ENCODE data around the gene BSN.

The BSN gene

GRCh38 chr3:49656541-49657112 lies 102.3 kb downstream of the BSN start:
- no peak for DNase-seq

GRCh38 chr3:49657208-49657915 lies 103.1 kb downstream of the BSN start:
- no peak for DNase-seq

GRCh38 chr3:49658711-49659110 lies 104.4 kb downstream of the BSN start:
- no peak for DNase-seq

GRCh38 chr3:49659756-49660155 lies 105.5 kb downstream of the BSN start:
- DNase-seq, result no peak

DNA sequence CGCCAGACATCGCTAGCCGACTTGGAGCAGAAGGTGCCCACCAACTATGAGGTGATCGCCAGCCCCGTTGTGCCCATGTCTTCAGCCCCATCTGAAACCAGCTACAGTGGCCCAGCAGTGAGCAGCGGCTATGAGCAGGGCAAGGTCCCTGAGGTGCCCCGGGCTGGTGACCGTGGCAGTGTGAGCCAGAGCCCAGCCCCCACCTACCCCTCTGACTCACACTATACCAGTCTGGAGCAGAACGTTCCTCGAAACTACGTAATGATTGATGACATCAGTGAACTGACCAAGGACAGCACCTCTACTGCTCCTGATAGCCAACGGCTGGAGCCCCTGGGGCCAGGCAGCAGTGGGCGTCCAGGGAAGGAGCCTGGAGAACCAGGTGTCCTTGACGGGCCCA lies 107.0 kb downstream of the BSN start:
- DNase-seq, result no peak

GRCh38 chr3:49662021-49662420 lies 107.7 kb downstream of the BSN start:
- DNase-seq, result no peak

- no peak for DNase-seq
These were observed 108.6 kb downstream of the BSN start for GRCh38 chr3:49662720-49663413.

- no peak for DNase-seq
These were observed 109.6 kb downstream of the BSN start for GRCh38 chr3:49663831-49664230.

GRCh38 chr3:49664300-49664699 lies 110.0 kb downstream of the BSN start:
- DNase-seq, result no peak

GRCh38 chr3:49665822-49666519 lies 111.7 kb downstream of the BSN start:
- DNase-seq, result no peak

GRCh38 chr3:49666592-49666991 lies 112.3 kb downstream of the BSN start:
- DNase-seq, result no peak

- no peak for DNase-seq
These were observed 113.6 kb downstream of the BSN start for GRCh38 chr3:49667701-49668413.

- DNase-seq, result no peak
These were observed 114.1 kb downstream of the BSN start for GRCh38 chr3:49668414-49668797.

DNA sequence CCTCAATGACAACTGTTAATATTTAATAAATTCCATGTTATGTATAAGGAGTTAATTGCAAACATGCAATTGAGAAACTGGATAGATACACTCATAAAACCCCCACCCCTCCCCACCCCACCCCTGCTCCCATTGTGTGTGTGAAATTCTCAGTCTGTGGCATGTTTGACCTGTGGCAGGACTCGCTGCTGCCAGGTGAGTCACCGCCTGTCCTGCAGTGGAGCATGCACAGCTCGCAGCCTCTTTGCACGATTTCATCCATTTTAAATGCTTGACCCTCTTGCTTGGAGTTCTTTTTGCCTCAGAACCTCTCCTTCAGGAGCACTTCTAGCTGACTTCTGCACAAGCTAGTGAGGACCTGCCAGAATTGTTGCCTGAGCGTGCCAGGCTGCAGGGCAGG lies 114.6 kb downstream of the BSN start:
- DNase-seq, result no peak

GRCh38 chr3:49669352-49669751 lies 115.1 kb downstream of the BSN start:
- no peak for DNase-seq

GRCh38 chr3:49670940-49671290 lies 116.6 kb downstream of the BSN start:
- DNase-seq, result no peak

GRCh38 chr3:49671291-49672288 lies 117.3 kb downstream of the BSN start:
- no peak for DNase-seq

DNA sequence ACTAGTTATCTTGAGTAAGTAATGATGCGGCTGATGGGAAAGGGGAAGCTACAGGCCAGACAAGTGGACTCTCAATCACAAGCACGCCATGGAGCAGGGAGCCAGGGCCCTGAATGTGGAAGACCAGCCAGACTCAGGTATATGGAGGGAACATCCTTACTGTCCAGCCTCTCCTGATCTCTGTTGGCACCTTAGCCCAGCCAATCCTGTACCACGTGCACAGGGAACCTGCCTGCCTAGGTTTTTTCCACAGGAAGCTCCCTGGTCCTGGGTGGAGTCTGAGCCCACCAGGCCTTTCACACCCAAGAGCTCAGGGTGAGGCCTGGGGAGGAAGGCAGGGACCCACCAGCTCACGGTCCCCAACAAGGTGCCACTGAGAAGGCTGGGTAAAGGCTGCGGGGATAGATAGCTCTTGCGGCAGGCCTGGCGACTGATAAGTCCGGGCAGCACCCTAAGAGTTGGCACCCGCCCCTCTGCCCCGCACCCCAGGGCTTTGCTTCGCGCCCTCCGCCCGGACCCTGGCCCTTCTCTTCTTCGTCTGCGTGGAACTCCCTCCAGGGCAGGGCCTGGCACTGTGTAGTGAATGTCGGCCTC lies 118.9 kb downstream of the BSN start:
- DNase-seq, result no peak

DNA sequence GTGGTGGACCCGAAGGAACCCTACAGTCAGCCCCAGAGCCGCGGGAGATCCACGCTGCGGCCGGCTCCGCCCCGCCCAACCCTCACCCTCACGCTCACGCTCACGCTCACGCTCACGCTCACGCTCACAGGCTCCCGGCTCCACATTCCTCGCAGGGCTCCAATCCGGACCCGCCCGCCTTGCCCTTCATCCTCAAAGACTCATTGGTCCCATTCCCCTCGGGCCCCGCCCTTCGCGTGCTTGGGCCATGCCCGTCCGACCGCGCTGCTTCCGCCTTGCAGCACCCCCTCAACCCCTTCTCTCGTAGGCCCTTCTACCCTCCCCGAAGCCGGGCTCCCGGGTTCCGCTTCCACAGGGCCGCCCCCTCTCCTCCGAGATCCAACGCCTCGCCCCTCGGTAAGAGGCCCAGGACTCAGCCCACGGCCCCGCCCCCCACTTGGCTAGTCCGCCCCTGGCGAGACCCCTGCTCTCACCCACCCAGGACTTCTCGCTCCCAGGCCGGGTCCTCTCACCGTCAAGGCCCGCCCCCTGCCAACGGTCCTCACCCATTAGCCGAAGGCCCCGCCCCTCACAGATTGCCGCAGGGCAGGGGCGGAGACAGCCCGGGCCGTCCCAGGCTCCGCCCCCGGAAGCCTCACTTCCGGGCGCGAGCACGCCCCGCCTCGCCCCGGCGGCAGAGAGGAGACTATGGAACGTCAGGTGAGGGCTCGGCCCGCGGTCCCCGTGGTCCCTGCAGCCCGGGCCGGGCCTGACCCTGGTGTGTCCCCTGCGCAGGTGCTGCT lies 119.6 kb downstream of the BSN start, which contains the start of gene APEH:
APEH (plus strand) TSS at position 637 of the 782 bp plus-strand sequence; CDS start at position 688, 51 bp downstream.
- DNase-seq, result no peak

DNA sequence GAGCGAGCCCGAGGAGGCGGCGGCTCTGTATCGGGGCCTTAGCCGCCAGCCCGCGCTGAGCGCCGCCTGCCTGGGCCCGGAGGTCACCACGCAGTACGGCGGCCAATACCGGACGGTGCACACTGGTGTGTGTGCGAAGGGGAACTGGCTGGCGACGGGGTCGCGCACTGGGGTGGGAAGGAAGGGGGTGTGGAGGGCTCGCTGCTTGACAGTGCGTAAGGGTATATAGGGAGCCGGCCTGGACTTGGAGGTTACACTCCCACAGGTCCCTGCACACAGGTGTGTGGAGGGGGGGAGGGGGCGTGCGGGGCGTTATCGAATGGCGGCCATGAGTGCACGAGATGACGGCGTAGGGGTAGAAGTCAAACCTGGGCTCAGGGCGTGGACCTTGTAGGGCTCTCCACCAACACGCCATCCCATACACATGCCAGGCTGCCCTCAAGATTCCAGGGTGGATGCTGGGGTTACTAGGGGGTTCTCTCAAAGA lies 120.3 kb downstream of the BSN start:
- no peak for DNase-seq
